ENCODE results near the gene CNGA2.

Gene CNGA2

DNA sequence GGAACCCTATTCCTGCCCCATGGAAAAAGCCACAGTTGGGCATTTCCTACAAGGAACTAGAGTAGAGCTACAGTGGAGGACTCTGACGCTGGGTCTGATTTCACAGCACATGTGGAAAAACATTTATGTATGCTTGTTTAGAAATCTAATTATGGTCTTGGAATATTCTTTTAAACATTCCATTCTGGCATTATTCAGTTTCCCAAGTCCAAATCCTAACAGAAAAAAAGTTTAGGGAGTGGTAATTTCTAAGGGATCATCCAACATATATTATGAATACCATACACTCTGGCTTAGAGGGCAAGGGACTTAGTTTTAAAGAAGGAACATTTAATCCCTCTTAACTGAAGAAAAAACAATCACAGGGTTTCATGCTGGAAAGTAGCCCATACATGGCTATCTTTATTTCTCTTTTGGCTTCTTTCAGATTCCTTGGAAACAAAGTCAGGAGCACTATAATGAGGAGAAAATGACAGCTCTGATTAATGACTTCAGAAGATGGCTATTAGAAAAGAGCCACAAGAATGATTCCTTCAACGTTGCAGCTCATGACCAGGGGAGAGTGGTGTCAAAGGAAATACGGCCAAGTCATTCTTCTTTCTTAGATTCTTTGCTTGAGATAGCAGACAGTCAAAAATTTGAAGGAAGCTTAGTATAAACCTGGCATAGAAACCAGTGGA, 56.1 kb downstream of the CNGA2 start:
- ChIA-PET POLR2A (no interaction called here), CTCF (no interaction called here)

DNA sequence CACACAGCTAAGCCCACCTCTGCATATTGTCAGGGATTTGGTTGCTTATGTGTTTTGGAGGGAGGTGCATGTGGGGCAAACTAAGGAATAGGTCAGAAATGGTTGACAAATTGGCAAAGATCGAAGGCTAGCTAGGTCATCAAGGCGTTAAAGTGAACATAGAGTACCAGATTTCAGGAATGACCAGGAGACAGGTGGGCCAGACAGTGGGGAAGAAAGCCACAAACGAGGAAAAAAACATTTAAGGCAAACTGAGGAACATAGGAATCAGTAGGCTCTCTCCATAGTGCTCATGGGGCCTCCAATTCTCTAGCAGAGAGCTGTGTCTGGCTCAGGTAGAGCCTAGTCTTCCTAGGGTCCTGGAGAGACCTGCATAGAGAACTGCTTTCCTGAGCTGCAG, 57.4 kb downstream of the CNGA2 start:
- CTCF ChIA-PET: no interaction called here
- no peak for DNase-seq (ENCODE audit: extremely low spot score)
- POLR2A ChIA-PET: no interaction called here
- TF ChIP-seq SP1 (IDR thresholded peaks at IDR 0.05) (no peak), ZNF384 (IDR thresholded peaks at IDR 0.05) (no peak), NFRKB (IDR thresholded peaks at IDR 0.05) (no peak), HDGF (IDR thresholded peaks at IDR 0.05; ENCODE audit: borderline replicate concordance) (no peak), LEF1 (IDR thresholded peaks at IDR 0.05; ENCODE audit: borderline replicate concordance) (no peak), ARNT (IDR thresholded peaks at IDR 0.05) (no peak), FOXK2 (IDR thresholded peaks at IDR 0.05) (no peak), ELF4 (IDR thresholded peaks at IDR 0.05) (no peak), SUZ12 (IDR thresholded peaks at IDR 0.05) (no peak), TARDBP (IDR thresholded peaks at IDR 0.05) (no peak), BHLHE40 (IDR thresholded peaks at IDR 0.05; ENCODE audit: borderline replicate concordance) (no peak), L3MBTL2 (conservative IDR thresholded peaks at IDR 0.05) (no peak), CTBP1 (IDR thresholded peaks at IDR 0.05; ENCODE audit: borderline replicate concordance) (no peak), FOXA1 (IDR thresholded peaks at IDR 0.05) (no peak)

More for the DNA sequence above, 56.1 kb downstream of the CNGA2 start:
- no peak for DNase-seq (ENCODE audit: extremely low spot score)
- TF ChIP-seq TARDBP (IDR thresholded peaks at IDR 0.05) (no peak), HDGF (IDR thresholded peaks at IDR 0.05; ENCODE audit: borderline replicate concordance) (no peak), BHLHE40 (IDR thresholded peaks at IDR 0.05; ENCODE audit: borderline replicate concordance) (no peak), FOXA1 (IDR thresholded peaks at IDR 0.05) (no peak), ZNF384 (IDR thresholded peaks at IDR 0.05) (no peak), ARNT (IDR thresholded peaks at IDR 0.05) (no peak), SUZ12 (IDR thresholded peaks at IDR 0.05) (no peak), L3MBTL2 (conservative IDR thresholded peaks at IDR 0.05) (no peak), CTBP1 (IDR thresholded peaks at IDR 0.05; ENCODE audit: borderline replicate concordance) (no peak), FOXM1 (IDR thresholded peaks at IDR 0.05; ENCODE audit: borderline replicate concordance) (no peak), FOXK2 (IDR thresholded peaks at IDR 0.05) (no peak), NFRKB (IDR thresholded peaks at IDR 0.05) (no peak), SP1 (IDR thresholded peaks at IDR 0.05) (no peak), LEF1 (IDR thresholded peaks at IDR 0.05; ENCODE audit: borderline replicate concordance) (no peak), ELF4 (IDR thresholded peaks at IDR 0.05) (no peak)
- TF ChIP-seq, protein P1, sequence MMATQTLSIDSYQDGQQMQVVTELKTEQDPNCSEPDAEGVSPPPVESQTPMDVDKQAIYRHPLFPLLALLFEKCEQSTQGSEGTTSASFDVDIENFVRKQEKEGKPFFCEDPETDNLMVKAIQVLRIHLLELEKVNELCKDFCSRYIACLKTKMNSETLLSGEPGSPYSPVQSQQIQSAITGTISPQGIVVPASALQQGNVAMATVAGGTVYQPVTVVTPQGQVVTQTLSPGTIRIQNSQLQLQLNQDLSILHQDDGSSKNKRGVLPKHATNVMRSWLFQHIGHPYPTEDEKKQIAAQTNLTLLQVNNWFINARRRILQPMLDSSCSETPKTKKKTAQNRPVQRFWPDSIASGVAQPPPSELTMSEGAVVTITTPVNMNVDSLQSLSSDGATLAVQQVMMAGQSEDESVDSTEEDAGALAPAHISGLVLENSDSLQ (IDR thresholded peaks at IDR 0.05): no peak

DNA sequence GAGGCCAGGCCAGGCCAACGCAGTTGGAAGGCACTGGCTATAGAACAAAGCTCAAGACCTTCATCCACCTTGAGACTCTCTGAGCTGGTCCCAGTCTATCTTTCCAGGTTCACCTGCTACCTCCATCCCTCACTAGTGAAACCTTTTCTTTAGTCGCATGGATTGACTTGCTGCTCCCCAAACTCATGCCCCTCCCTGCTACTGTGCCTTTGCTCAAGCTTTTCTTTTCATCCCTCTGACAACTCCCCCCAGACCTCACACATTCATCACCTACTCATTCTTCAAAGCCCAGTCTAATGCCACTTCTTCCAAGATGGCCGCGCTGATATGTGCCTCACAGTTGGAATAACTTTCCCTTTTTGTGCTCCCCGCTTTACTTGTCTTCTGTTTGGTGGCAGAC, 58.0 kb downstream of the CNGA2 start:
- ChIA-PET POLR2A (no interaction called here), CTCF (no interaction called here)
- no peak for DNase-seq (ENCODE audit: extremely low spot score)
- no peak for TF ChIP-seq BHLHE40 (IDR thresholded peaks at IDR 0.05; ENCODE audit: borderline replicate concordance)

DNA sequence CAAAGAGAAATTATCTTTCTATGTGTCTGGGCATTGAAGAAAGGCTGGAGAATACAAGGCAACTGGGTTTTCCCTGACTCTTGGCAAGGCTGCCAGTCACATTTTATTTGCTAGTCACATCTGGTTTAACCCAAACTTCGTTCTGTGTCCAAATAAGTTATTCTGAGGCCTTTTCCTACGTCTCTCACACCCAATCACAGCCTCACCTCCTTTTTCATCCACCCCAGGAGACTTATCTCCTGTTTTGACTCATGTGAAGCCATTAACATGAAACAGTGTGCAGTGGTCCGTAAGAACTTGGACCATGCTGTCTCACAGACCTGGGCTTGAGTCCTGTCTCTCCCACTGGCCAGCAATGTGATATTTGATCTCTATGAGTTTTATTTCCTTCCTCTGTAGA, 59.3 kb downstream of the CNGA2 start:
- TF ChIP-seq ARNT (IDR thresholded peaks at IDR 0.05) (no peak), ZNF384 (IDR thresholded peaks at IDR 0.05) (no peak), HDGF (IDR thresholded peaks at IDR 0.05; ENCODE audit: borderline replicate concordance) (no peak), L3MBTL2 (conservative IDR thresholded peaks at IDR 0.05) (no peak), BHLHE40 (IDR thresholded peaks at IDR 0.05; ENCODE audit: borderline replicate concordance) (no peak), CTBP1 (IDR thresholded peaks at IDR 0.05; ENCODE audit: borderline replicate concordance) (no peak)
- TF ChIP-seq, protein P1 (IDR thresholded peaks at IDR 0.05): no peak
- ChIA-PET CTCF (no interaction called here), POLR2A (no interaction called here)
- no peak for DNase-seq (ENCODE audit: extremely low spot score)

Data from HEK293T (cell line).